NCI-H774 (cell line): ENCODE data around the gene DDRGK1.

Source experiments
- DNase-seq: peaks from one replicate; lab custom pipeline; 2025; lab: John Stamatoyannopoulos, UW

DDRGK1 gene

GRCh38 chr20:3204124-3204794 is at the start of gene DDRGK1:
TSS of gene DDRGK1 (minus strand) at chr20:3204682. CDS start at chr20:3204627, 55 bp downstream.
- peak; percentile 79 for DNase-seq

- no peak for DNase-seq
These were observed 47.3 kb upstream of the DDRGK1 start for GRCh38 chr20:3251806-3252205.

- DNase-seq, result no peak
These were observed 45.6 kb upstream of the DDRGK1 start for GRCh38 chr20:3250091-3250504.

- DNase-seq, result no peak
These were observed 44.5 kb upstream of the DDRGK1 start for GRCh38 chr20:3248993-3249347.

GRCh38 chr20:3248167-3248992 is 43.9 kb upstream of the DDRGK1 start:
- DNase-seq, result no peak

- DNase-seq, result no peak
These were observed 43.2 kb upstream of the DDRGK1 start for GRCh38 chr20:3247638-3248037.

- no peak for DNase-seq
These were observed 42.2 kb upstream of the DDRGK1 start for GRCh38 chr20:3246682-3247081.

- DNase-seq, result no peak
These were observed 41.2 kb upstream of the DDRGK1 start for GRCh38 chr20:3245711-3246110.

GRCh38 chr20:3245156-3245555 is 40.7 kb upstream of the DDRGK1 start:
- no peak for DNase-seq

GRCh38 chr20:3244613-3245012 is 40.1 kb upstream of the DDRGK1 start:
- DNase-seq, result no peak

GRCh38 chr20:3243718-3244358 is 39.4 kb upstream of the DDRGK1 start:
- DNase-seq, result no peak

GRCh38 chr20:3242172-3242692 is 37.8 kb upstream of the DDRGK1 start:
- no peak for DNase-seq

GRCh38 chr20:3240776-3241363 is 36.4 kb upstream of the DDRGK1 start:
- no peak for DNase-seq

- DNase-seq, result no peak
These were observed 35.6 kb upstream of the DDRGK1 start for GRCh38 chr20:3239867-3240775.

- DNase-seq, result peak; percentile 58
These were observed 34.8 kb upstream of the DDRGK1 start, which contains the start of gene SLC4A11 for GRCh38 chr20:3239026-3239866. TSS of gene SLC4A11 (minus strand) at chr20:3239190. CDS start at chr20:3239137, 53 bp downstream.

GRCh38 chr20:3238616-3239025 is 34.1 kb upstream of the DDRGK1 start:
- no peak for DNase-seq

GRCh38 chr20:3237958-3238615 is 33.6 kb upstream of the DDRGK1 start:
- no peak for DNase-seq

- DNase-seq, result no peak
These were observed 32.8 kb upstream of the DDRGK1 start for GRCh38 chr20:3237011-3237957.
